SK-N-MC (cell line): ENCODE results near the gene NAT16.

Source experiments
- EZH2 ChIP-seq: fragments of 200-600 bp; sonication (generic); IDR thresholded peaks from one replicate; pipeline ENCODE4 v1.6.1; 2017; ENCODE audit warnings: antibody characterized with exemption
- POLR2AphosphoS5 ChIP-seq: IDR thresholded peaks from 2 replicates; pipeline ENCODE4 v1.6.1; 2012; ENCODE audit warnings: mild to moderate bottlenecking, low read depth, low read length, borderline replicate concordance

DNA sequence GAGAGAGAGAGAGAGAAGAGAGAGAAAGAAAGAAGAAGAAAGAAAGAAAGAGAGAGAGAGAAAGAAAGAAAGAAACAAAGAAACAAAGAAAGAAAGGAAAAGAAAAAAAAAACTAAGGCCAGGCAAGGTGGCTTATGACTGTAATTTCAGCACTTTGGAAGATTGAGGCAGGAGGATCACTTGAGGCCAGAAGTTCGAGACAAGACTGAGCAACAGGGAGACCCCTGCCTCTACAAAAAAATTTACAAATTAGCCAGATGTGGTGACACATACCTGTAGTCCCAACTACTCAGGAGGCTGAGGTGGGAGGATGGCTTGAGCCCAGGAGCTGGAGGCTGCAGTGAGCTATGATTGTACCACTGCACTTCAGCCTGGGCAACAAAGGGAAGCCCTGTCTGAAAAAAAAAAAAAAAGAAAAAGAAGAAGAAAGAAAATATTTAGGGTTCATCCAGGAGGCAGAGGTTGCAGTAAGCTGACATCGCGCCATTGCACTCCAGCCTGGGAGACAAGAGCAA lies 50.4 kb downstream of the NAT16 start:
- TF ChIP-seq EZH2 (no peak), POLR2AphosphoS5 (no peak)
